ENCODE results near the gene LRRC10.

DNA sequence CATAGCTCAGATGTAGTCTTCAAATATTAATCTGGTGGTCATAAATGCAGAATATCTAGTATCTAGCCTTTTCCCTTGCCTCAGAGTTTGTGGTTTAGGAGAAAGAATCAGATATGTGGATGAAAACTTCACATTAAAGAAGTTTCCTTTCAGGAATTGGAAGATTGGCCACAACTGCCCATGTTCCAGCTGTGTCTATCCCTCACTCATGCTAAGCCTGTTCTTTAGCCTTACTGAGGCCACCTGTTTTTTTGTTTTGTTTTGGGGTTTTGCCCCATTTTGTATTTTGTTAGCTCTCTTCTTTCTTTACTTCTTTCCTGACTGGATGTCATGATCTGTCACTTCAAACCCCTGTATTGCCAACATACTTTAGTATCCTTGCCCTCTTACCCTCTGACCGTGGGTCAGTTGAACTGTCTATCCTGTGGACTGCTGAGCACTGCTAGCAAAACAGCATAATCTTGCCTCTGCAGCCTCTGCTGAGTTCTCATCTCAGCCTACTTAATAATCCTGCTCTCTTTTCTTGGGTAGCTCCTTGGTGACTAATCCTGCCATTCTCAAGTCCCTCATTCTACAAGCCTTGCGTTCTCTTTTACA is 47.4 kb downstream of the LRRC10 start:
- TF ChIP-seq, protein P1, sequence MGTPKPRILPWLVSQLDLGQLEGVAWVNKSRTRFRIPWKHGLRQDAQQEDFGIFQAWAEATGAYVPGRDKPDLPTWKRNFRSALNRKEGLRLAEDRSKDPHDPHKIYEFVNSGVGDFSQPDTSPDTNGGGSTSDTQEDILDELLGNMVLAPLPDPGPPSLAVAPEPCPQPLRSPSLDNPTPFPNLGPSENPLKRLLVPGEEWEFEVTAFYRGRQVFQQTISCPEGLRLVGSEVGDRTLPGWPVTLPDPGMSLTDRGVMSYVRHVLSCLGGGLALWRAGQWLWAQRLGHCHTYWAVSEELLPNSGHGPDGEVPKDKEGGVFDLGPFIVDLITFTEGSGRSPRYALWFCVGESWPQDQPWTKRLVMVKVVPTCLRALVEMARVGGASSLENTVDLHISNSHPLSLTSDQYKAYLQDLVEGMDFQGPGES (IDR thresholded peaks at IDR 0.05), result no peak
- TF ChIP-seq, protein P2, sequence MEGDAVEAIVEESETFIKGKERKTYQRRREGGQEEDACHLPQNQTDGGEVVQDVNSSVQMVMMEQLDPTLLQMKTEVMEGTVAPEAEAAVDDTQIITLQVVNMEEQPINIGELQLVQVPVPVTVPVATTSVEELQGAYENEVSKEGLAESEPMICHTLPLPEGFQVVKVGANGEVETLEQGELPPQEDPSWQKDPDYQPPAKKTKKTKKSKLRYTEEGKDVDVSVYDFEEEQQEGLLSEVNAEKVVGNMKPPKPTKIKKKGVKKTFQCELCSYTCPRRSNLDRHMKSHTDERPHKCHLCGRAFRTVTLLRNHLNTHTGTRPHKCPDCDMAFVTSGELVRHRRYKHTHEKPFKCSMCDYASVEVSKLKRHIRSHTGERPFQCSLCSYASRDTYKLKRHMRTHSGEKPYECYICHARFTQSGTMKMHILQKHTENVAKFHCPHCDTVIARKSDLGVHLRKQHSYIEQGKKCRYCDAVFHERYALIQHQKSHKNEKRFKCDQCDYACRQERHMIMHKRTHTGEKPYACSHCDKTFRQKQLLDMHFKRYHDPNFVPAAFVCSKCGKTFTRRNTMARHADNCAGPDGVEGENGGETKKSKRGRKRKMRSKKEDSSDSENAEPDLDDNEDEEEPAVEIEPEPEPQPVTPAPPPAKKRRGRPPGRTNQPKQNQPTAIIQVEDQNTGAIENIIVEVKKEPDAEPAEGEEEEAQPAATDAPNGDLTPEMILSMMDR (IDR thresholded peaks at IDR 0.05 in 2 of 3, conservative IDR thresholded peaks at IDR 0.05 in 1 of 3; ENCODE audit: control insufficient read depth in 2 of 3, extremely low read depth in 1 of 3, insufficient read depth in 1 of 3, low read depth in 3 of 3, low read length in 3 of 3), result no peak
- no peak for TF ChIP-seq SUPT20H (IDR thresholded peaks at IDR 0.05; ENCODE audit: borderline replicate concordance, control insufficient read depth, low read depth, low read length)

All from GM12878 (cell line).